ENCODE measurements around the gene EIF5A.

The EIF5A gene

GRCh38 chr17:7289256-7290032, 18.0 kb upstream of the EIF5A start:
- no peak for DNase-seq

GRCh38 chr17:7290166-7290565, 17.3 kb upstream of the EIF5A start:
- DNase-seq: no peak

GRCh38 chr17:7290685-7291084, 16.7 kb upstream of the EIF5A start:
- DNase-seq: no peak

DNA sequence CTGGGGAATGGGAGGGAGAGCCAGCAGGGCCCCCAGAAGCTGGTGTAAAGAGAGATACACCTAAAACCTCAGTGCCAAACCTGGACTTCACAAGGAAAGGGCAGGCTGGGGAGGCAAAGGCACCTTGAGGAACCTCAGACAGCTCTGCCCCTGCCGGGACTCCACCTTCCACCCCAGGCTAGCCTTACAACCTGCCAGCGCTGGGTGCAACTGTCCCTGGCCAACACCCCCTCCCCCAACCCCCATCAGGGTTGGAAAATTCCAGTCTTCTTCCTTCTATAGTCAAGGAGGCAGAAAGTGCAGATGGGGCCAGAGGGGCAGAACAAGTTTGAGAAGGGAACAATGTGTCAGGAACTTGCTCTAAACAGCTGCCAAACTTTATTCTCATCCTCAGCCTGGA, 15.2 kb upstream of the EIF5A start:
- DNase-seq: no peak

DNA sequence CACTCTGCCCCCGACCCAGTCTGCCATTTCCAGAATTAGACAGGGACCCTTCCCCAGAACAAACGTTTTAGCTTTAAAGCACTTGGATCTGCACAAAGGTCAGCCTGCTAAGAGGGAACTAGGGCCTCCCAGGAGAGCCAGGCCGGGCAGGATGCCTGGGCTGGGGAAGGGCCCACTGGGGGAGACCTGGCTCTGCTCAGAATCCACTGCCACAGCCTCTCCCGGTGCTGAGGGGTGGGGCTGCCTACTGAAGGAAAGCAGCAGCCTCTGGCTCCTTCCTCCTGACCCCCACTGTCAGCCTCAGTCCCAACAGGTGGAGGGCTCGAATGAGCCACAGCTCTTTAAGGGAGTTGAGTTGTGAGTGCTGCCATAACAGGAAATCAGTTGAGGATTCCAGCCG, 14.7 kb upstream of the EIF5A start:
- DNase-seq: no peak

GRCh38 chr17:7293159-7293558, 14.3 kb upstream of the EIF5A start:
- DNase-seq: no peak

- no peak for DNase-seq
Measured at GRCh38 chr17:7293816-7294613, 13.4 kb upstream of the EIF5A start.

- peak; percentile 73 for DNase-seq
Measured at GRCh38 chr17:7294614-7295153, 12.7 kb upstream of the EIF5A start, which contains the start of gene YBX2. Gene YBX2, minus strand, starts transcription at chr17:7294639. Its CDS starts 139 bp downstream, at chr17:7294500.

DNA sequence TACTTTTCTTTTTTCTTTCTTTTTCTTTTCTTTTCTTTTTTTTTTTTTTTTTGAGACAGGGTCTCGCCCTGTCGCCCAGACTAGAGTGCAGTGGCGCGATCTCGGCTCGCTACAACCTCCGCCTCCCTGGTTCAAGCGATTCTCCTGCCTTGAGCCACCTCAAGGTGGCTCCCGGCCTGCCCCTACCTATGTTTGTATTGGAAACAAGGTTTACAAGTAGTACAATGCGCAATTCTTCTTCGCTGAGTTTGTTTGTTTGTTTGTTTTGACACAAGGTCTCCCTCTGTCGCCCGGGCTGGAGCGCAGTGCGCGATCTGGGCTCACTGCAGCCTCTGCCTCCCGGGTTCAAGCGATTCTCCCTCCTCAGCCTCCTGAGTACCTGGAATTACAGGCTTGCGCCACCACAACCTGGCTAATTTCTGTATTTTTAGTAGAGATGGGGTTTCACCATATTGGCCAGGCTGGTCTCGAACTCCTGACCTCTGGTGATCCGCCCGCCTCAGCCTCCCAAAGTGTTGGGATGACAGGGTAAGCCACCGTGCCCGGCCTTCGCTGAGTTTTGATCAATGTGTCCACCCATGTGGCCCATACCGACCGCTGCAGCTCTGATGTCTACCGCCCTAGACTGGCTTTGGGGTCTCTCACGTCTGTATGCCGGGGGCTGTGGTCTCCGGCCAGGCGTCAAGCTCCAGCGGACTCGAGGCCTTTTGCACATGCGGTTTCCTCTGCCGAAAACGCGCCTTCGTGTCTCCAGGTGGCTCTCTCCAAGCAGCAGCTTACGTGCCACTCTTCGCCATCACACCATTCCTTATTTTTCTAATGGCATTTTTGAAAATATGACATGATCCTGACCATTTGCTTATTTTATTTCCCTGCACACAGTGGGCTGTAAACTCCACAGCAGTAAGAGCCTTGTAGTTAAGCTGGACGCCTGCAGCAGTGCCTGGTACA, 11.9 kb upstream of the EIF5A start:
- DNase-seq: no peak

GRCh38 chr17:7296189-7296861, 11.1 kb upstream of the EIF5A start:
- DNase-seq: peak; percentile 65

DNA sequence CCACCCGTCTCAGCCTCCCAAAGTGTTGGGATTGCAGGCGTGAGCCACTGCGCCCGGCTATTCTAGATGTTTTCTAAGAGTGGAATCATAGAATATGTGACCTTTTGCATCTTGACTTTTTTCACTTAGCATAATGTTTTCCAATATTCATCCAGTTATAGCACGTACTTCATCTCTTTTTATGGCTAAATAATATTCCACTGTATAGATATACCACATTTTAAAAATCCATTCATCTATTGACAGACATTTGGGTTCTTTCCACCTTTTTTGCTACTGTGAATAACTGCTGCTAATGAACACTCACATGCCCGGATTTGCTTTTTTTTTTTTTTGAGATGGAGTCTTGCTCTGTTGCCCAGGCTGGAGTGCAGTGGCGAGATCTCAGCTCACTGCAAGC, 3.2 kb upstream of the EIF5A start:
- no peak for DNase-seq

GRCh38 chr17:7307686-7308624, 527 bp downstream of the EIF5A start:
- DNase-seq: peak; percentile 50

- peak; percentile 89 for DNase-seq
Measured at GRCh38 chr17:7308625-7309433, 1.4 kb downstream of the EIF5A start.

GRCh38 chr17:7309628-7310027, 2.2 kb downstream of the EIF5A start:
- no peak for DNase-seq

- no peak for DNase-seq
Measured at GRCh38 chr17:7311110-7311705, 3.8 kb downstream of the EIF5A start.

- DNase-seq: no peak
Measured at GRCh38 chr17:7312432-7313087, 5.1 kb downstream of the EIF5A start.

GRCh38 chr17:7313088-7313889, 5.9 kb downstream of the EIF5A start:
- peak; percentile 31 for DNase-seq

Measured in stimulated activated CD4-positive, alpha-beta T cell treated with anti-CD3 and anti-CD28 coated beads, Interleukin-4, amount 100 ng/mL, for 24 hours (primary cell).